ENCODE data around the gene EYA3. TPM values are rescaled to one million over a fixed set of nuclear protein-coding genes. Genes with fewer than 3 reads are reported as not detected.

The EYA3 gene
- total and polyA plus RNA-seq, 2 of the 8 experiments (the other 6 are each of a cell fraction or from before 2014, with no cell fraction given), result 15.0 to 33.9 TPM

GRCh38 chr1:27990920-27991537 lies 97.4 kb downstream of the EYA3 start (continued):
- TF ChIP-seq SIN3A (conservative IDR thresholded peaks at IDR 0.05 in 1 of 2, IDR thresholded peaks at IDR 0.05 in 1 of 2; ENCODE audit: low read depth in 1 of 2, low read length in 2 of 2), result no peak
- no peak for TF ChIP-seq ATF3 (IDR thresholded peaks at IDR 0.05; ENCODE audit: insufficient read depth, low read depth, low read length)
- TF ChIP-seq KDM1A (IDR thresholded peaks at IDR 0.05; ENCODE audit: borderline replicate concordance, low read length), result no peak
- TF ChIP-seq SRF (IDR thresholded peaks at IDR 0.05; ENCODE audit: low read depth, low read length), result no peak

Measured in H1 (cell line).